Measurements from ENCODE around the gene NOTCH1. TPM values are rescaled to one million over a fixed set of nuclear protein-coding genes. Genes with fewer than 3 reads are reported as not detected.

Gene NOTCH1
- total and polyA plus RNA-seq, 2 of the 13 experiments (the other 11 are each of a cell fraction or from before 2014, with no cell fraction given): 0.09 to 0.35 TPM

- H3K4me1 ChIP-seq (ENCODE audit: insufficient read depth, low read length): peaks cover 16% of the 10 kb centered on the region
- DNase-seq (ENCODE audit: low spot score) (no peak), FAIRE-seq (no peak), ATAC-seq (no peak)
- POLR2A ChIA-PET: no interaction called here
- no peak overlapping the region for H3K27ac ChIP-seq (ENCODE audit: extremely low read length, insufficient read depth, low read length)
- BruUV-seq (replicated peaks): no TSS peak
- H4K20me1 ChIP-seq (ENCODE audit: insufficient read depth, low read length): no peaks in the 10 kb centered on the region
- WGBS (ENCODE audit: low lambda C conversion rate): 84% methylated on average over 10 of the region's 20 CpGs
- no peak overlapping the region for H3K9ac ChIP-seq (ENCODE audit: insufficient read depth, low read depth, low read length)
- in situ Hi-C loops (cut with HindIII; ENCODE audit: extremely low pct_ligation_motif_present, low pct_unique_long_range_greater_than_20kb): no loop called here
- H3K9me3 ChIP-seq (ENCODE audit: low read length): no peaks in the 10 kb centered on the region
- intact Hi-C loops (cut with micrococcal nuclease; ENCODE audit: unreplicated experiment): no loop called here
- H3K4me3 ChIP-seq (replicated peaks in 1 of 3; ENCODE audit: insufficient read depth in 1 of 3, low read depth in 2 of 3, low read length in 3 of 3): no peak overlapping the region
- H2AFZ ChIP-seq (ENCODE audit: low read length): no peak overlapping the region
- CTCF ChIA-PET (ENCODE audit: low intra/inter-chr PET ratio, low total read pairs): no interaction called here
- H3K36me3 ChIP-seq (replicated peaks in 1 of 2; ENCODE audit: control insufficient read depth in 1 of 2, insufficient read depth in 2 of 2, low read length in 2 of 2): no peaks in the 10 kb centered on the region
- H3K79me2 ChIP-seq (ENCODE audit: insufficient read depth, low read length): no peaks in the 10 kb centered on the region
- no peak for TF ChIP-seq SNAPC4 (CRISPR knock-in tag; IDR thresholded peaks at IDR 0.05)
- no peak for TF ChIP-seq ZFX (CRISPR knock-in tag; IDR thresholded peaks at IDR 0.05; ENCODE audit: low read depth)
- TF ChIP-seq NFYB (CRISPR knock-in tag; IDR thresholded peaks at IDR 0.05): no peak
- no peak for TF ChIP-seq RELA (CRISPR knock-in tag; IDR thresholded peaks at IDR 0.05)
- TF ChIP-seq ZNF691 (CRISPR knock-in tag; IDR thresholded peaks at IDR 0.05; ENCODE audit: borderline replicate concordance, low read depth): no peak
- TF ChIP-seq ZNF556 (CRISPR knock-in tag; IDR thresholded peaks at IDR 0.05; ENCODE audit: borderline replicate concordance): no peak
- no peak for TF ChIP-seq ZBED4 (CRISPR knock-in tag; IDR thresholded peaks at IDR 0.05; ENCODE audit: borderline replicate concordance)
- no peak for TF ChIP-seq POGK (CRISPR knock-in tag; conservative IDR thresholded peaks at IDR 0.05)
- TF ChIP-seq ZNF605 (CRISPR knock-in tag; IDR thresholded peaks at IDR 0.05): no peak
- H3K27me3 ChIP-seq (ENCODE audit: control insufficient read depth in 1 of 2, insufficient read depth in 2 of 2, low read length in 2 of 2): peaks cover 0 to 1% of the 10 kb centered on the region in 2 experiments; a peak in 1 of 5 replicates
- H3K4me2 ChIP-seq (ENCODE audit: low read depth, low read length): no peak overlapping the region
These were observed 15.3 kb downstream of the NOTCH1 start for GRCh38 chr9:136530461-136531089.
